SW 1271 (cell line): ENCODE results near the gene FERMT2.
"Not testable (repeated sequence)": the region's sequence is repeated elsewhere in the genome, so short reads cannot be mapped to it uniquely, and the experiment has no call there.

Source experiments
- DNase-seq, 2 experiments: peaks; one replicate each; lab custom pipeline; 2025; lab: John Stamatoyannopoulos, UW

The FERMT2 gene

DNA sequence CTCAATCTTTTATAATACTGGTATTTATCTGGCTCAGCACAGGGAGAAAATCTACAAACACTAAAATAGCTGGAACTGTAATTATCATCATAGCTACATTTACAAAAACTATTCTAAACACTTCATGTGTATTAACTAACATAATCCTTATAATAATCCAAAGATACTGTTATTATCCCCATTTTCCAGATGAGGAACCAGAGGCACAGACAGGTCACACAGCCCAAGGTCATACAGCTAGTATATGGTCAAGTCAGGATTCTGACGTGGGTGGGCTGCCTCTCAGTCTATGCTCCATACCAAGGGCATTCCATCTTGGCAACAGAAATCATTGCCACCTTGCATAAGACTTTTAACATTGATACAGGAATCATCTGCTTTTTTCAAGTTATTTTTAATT is 11.4 kb downstream of the FERMT2 start:
- no peak for DNase-seq

DNA sequence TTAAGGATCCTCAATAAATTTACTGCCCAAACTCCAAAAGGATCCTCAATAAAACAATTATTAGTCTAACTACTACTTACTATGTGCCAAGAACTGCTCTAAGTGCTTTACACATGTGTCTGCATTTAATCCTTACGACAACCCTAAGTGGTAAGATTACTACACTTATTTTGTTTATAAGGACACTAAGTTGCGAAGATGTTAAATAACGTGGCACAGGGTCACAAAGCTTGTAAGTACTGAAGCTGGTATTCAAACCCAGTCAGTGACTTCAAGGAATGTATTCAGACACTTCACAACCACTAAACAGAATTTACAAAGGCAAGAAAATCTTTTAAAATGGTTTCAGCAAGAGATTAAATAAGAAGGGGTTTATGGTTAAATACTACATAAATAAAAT is 13.0 kb downstream of the FERMT2 start:
- DNase-seq: no peak

DNA sequence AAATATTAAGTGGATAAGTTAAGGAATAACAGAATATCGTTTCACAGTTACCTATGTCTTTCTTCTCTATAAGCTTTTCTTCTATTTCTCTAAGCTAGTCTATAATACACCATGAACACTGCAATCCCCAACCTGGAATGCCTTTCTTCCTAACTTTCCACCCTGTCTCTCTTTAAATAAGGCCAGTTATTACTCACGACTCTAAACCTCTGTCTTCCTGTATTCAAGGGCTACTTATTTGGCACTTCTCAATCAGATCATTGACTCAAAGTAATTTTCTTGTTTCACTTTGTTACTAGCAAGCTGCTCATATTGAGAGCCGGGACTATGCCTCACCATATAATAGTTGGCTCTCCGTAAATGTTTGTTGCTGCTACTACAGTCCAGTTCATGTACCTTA is 13.5 kb downstream of the FERMT2 start:
- DNase-seq: no peak

DNA sequence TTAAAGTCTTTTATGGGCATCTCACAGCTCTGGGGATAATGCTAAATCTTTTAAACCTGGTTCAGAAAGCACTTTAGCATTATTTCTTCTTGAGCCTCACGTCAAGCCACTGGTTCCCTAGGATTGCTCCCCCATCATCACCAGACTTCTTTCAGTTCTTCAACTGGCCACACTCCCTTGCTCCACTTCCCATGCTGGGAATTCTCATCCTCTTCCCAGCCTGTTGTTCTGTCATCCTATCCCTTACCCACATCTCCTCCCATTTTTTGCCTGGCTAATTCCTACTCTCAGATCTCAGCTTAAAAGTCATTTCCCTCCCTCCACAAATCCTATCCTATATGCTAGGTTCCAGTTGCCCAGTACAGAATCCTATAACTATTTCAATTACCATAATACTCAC is 14.4 kb downstream of the FERMT2 start:
- DNase-seq: no peak

DNA sequence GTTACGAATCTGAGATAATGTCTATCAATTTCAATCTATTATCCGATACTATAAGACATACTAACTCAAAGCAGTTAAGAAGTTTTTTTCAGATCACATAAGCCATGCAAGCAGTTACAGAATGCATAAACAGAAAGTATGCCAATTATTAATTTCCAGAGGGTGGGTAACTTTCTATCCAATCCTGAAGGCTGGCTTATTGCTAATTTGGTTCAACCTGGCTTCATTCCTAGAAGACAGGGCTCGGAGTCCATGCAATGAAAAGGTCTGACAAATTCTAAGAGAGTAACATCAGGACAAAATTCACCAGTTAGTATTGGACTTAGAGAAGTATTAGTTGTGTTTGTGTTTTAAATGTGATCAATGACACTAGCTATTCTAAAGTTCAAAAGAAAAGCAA is 15.0 kb downstream of the FERMT2 start:
- no peak for DNase-seq

DNA sequence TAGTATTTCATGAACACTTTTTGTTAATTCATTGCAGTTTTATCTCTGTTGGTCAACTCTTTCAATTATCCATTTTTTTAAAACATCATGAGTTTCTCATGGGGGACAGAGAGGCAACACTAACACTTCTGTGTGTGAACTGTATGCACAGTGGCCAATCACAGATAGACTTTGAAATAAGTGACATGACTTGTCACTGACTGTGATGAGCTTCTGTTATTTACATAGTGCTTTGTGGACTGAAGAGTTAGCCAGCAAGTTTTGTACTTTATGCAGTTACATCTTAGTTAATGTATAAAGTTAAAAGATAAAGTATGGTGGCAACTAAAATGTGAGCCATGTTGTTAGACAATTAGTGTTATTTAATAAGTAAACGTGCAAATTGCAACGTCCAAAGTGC is 16.1 kb downstream of the FERMT2 start:
- DNase-seq: no peak

DNA sequence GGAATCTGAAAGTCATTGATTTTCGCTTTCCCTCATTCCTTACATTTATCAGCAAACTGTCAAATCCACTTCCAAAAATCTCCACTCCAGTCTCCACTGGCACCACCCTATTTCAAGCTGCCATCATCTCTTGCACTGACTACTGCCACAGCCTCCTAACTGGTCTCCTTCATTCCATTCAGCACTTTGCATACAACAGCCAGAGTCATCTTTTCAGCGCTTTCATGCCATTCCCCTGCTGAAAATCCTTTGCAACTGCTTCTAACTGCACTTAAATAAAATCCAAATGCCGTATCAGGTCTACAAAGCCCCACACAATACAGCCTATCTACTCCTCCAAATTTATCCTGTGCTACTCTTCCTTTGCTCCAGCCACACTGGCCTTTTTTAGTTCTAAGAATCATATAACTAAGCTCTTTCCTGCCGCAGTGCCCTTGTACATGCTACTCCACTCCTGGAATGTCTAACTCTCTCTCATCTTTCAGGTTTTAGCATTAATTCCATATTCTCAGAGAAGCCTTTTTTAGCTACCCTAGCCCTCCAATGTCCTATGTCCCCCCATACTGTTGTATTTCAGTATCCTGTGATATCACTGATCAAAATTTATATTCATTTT is 21.6 kb downstream of the FERMT2 start:
- DNase-seq: no peak

DNA sequence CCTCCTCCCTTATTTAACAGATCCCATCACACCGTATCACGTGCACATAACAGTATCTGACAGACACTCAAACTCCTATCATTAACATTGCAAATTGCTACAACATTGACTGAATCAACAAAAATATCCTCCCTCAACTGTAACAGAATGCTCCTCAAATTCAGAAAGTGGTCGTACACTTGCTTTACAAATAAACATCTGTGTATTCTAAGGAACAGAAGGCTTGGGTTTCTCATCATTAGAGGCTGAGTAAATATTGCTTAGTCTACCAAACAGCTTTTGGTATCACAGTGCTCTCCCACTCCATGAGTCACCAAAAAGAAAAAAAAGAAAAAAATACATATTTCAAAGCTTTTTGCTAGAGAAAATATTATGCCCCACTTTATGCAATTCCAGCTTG is 23.9 kb downstream of the FERMT2 start:
- DNase-seq: no peak

DNA sequence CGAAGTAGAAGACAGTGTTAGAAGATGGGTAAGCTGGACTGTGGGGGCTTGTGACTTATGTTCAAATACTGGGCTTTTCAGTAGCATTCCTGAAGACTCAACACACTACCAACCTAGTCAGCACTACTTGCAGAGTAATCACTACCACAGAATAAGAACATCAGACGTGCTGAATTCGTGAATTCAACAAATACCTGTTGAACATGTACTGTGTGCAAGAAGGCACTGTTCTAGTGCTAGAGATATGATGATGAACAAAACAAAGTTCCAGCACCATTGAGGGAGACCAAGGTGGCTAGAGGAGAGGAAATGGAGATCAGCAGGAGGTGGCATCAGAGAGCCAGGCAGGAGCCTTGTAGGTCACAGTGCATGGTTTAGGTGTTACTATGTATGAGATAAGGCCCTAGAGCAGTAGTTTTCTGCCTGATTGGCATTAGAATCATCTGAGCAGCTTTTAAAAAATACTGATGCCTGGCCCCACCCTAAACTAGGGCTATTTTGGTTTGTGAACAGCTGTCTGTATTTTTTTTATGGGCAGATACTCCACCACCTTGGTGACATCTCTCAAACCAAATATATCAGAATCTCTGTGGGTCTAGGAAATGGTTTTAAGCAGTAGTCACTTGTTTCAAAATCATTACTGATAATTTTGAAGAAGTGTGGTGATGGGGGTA is 26.8 kb downstream of the FERMT2 start:
- peak in 1 of 2 experiments; percentile 37 for DNase-seq

DNA sequence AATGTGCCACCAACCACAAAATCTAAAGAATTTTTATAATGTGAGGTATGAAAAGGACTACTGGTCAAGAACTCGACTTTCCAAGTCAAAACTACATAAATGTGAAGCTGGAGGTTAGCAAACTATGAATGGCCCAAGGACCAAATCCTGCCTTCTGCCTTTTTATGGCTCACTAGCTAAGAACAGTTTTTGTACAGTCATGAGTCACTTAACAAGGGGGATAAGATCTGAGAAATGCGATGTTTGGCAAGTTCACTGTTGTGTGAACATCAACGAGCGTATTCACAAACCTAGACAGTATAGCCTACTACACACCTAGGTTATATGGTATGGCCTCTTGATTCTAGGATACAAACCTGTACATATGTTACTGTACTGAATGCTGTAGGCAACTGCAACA is 28.2 kb downstream of the FERMT2 start:
- no peak for DNase-seq

DNA sequence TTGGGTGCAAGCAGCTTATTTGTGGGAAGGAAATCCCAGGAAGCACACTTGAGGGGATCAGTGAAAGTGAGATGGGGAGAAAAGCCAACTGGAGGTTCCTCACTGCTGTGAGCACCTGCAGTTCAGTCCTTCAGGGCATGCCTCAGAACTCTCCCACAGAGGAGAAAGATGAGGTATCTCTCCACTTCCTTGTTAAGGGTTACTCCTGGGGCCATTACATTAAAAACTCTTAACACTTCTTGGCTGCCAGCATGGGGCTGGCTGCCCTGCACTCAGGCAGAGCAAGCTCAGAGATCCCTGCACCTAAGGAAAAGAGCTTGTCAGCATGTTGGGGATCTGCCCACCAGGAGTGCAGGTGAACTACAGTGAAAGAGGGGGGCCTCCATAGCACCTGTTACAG is 28.8 kb downstream of the FERMT2 start:
- no peak for DNase-seq

DNA sequence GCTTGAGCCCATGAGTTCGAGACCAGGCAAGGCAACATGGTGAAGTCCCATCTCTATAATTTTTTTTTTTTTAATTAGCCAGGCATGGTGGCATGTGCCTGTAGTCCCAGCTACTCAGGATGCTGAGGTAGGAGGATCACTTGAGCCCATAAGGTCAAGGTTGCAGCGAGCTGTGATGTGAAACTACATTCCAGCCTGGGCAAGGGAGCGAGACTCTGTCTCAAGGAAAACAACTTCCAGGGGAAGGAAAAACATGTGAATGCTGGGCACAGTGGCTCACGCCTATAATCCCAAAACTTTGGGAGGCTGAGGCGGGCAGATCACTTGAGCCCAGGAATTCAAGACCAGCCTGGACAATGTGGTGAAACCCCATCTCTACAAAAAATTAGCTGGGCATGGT is 30.4 kb downstream of the FERMT2 start:
- DNase-seq: not testable (repeated sequence)

DNA sequence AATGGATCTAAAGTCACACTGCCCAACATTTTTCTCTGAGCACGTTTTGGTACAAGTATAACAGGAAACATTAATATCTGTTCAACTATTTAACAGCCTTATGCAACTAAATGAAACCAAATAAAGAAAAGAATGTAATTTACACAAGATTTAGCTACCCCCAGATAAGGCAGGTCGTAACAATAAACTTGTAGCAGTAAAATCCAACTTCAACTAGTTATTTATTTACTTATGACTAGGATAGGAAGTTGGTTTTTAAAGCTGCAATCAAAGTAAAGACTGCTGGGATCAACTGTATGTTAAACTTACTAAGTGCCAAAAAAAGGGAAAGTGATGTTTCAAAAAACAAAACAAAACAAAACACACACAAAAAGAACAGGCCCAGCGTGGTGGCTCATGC is 30.9 kb downstream of the FERMT2 start:
- DNase-seq: no peak

DNA sequence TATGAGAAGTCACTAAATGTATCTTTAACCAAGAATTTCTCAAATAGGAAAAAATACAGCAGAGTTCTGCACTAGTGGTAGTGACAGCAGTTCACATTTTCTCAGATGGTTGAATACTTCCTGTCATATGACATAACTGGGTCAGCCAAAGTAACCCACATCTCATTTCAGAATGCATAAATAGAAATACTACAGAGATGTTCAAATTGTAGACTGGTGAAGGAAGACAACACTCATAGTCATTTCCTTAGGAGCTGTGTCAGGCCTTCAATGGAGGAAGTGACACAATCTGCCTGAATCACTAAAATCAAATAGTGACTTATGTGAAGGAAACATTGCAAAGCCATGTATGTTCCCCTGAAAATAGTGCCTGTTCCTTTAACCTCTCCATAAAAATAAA is 32.4 kb downstream of the FERMT2 start:
- peak; percentile 52 to 67 for DNase-seq

DNA sequence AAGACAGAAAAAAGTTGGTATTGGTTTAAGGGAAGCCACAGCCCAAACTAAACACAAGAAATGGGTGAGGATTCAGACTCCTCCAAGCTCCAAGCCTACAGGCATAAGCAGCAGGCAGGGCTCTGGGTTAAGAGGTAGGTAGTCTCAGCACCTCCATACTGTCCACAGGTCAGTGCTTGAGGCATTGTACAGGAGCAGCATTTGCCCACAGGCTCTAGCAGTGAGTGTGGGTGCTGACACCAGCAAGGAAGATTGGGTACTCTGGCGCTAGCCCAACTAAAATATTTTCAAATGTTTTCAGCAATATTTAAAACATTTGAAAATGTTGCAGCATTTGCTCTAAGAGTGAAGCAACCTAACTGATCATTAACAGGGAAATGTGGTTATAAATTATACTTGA is 33.1 kb downstream of the FERMT2 start:
- DNase-seq: no peak

DNA sequence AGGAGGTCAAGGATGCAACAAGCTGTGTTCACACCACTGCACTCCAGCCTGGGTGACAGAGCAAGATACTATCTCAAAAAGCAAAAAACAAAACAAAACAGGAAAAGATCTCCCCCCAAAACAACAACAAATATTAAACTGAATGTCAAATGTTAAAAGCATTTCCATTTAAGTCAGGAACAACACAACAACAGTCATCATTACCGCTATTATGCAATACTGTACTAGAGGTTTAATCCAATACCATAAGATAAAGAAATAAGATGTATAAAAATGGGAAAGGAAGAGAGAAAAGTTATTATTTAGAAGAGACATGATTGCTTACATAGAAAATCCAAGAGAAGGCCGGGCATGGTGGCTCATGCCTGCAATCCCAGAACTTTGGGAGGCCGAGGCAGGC is 36.6 kb downstream of the FERMT2 start:
- DNase-seq: no peak

DNA sequence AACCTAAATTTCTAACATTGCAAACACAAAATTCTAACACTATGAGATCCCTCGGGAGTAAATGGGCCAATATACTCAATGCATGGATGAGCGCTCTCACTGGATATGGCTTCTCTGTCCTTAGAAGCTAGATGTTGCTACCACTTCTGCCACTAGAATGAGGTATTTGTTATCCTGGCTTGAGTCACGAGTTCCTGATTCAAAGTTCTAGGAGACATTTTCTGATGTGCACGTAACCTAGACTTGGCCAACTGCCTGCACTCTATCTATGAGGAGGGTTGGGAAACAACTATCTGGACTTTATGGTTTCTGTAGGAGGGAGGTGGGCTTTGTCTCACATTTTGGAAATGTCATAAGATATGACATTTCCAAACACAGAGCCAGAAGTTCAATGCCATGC is 37.6 kb downstream of the FERMT2 start:
- DNase-seq: no peak

DNA sequence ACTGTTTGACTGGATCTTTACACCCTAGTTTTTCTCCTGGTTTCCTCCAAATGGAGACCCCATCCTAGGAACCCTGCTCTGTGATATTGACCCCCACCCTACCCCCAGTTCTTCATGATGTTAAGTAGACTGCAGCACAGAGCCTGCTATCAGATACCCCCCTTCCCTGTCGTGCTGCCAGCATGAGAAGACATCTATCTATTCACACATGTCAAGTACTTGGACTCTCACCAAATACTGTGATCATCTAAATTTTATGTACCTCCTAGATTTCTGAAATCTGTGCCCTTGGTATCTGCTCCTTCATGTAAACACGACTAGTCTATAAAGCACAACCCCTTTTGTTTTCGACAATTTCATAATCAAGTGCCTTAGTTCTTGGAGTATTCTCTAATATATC is 38.9 kb downstream of the FERMT2 start:
- no peak for DNase-seq

DNA sequence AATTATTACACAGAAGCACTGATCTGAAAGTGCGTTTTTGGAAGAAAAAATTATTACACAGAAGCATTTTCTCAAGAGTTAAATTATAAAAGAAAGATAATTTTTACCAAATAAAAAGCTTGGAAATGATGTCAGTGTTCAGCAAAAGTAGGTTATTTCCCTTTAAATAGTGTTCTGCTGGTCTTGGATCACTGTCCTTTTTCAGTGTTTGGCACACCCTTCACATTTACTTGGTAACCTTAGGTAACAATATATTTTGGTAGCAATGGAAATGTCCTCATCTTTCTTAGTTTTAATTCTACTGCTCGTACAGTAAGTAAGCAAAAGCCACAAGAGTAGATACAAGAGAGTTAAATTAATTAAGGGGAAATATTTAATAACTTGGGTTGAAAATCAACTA is 40.3 kb downstream of the FERMT2 start:
- no peak for DNase-seq

DNA sequence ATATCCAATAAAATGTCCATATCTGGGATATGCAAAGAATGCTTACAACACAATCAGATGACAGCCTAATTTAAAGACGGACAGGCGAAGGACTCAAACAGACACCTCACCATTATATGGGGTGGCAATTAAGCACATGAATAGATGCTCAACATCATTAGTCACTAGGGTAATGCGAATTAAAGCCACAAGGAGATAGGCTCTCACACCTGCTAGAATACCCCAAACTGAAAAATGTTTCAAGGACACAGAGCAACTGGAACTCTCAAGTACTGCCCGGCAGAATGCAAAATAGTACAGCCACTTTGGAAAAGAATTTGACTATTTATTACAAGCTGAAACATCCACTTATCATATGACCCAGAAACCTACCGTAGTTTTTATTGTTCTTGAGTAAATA is 42.9 kb downstream of the FERMT2 start:
- no peak for DNase-seq

DNA sequence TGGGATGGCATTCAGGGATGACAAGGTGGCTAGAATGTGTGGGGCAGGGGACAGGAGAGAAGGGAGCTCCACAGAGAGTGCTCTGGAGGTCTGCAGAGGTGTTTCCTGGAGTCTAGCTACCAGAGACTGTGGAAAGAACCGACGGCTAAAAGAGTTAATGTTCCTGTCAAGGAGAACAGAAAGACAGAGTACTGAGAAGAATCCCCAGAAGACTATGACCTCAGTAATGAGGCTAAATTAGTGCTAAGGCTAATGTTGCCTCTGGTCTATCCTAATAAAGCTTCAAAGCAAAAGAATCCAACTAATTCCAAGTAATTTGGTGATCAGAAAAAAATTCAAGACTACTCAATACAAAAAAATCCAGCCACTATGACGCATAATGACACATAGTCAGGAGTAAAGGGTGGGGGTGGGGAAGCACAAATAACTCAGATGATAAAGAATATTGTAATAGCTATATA is 44.7 kb downstream of the FERMT2 start:
- DNase-seq: peak; percentile 68 to 82

DNA sequence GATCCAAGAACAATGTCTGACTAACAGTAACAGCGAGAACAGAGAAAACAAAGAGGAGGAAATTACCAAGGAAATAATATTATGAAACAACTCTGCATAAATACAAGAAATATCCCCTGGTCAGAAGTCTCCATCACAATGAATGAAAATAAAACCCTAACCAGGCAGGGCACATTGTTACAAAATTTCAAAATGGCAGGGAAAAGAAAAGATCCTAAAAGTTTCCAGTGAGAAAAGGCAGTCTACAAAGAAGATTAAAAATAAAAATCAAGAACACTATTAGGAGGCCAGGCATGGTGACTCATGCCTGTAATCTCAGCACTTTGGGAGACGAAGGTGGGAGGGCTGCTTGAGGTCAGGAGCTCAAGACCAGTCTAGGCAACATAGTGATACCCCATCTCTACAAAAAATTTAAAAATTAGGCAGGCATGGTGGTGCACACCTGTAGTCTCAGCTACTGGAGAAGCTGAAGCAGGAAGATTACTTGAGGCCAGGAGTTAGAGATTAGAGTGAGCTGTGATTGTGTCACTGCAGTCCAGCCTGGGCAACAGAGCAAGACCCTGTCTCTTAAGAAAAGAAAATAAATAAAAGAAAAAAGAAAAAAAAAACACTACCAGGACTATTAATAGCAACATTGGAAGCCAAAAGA is 47.8 kb downstream of the FERMT2 start:
- no peak for DNase-seq

DNA sequence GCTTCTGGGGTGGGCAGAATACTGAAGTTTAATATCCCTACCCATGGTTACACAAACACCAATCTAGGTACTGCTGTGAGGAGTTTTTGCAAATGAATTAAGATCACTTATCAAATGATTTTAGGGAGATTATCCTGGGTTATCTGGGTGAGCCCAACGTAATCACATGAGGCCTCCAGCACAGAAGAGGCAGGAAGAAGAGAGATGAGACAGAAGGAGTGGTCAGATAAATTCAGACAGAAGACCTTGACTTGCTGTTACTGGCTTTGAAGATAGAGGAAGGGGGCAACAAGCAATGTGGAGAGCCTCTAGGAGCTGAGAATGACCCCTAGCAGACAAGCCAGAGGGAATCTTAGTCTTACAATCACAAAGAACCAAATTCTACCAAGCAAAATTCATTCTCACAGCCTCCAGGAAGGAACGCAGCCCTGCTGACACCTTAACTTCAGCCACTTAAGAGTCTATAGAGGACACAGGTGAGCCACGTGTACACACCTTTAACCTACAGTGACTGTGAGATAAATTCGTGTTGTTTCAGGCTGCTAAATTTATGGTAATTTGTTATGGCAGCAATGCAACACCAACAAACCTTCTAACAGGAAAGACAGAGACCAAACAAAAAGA is 49.4 kb downstream of the FERMT2 start:
- no peak for DNase-seq
